Adrenal gland (tissue), 12 donors: Measurements from ENCODE around the gene ELMOD3. TPM values are rescaled to one million over a fixed set of nuclear protein-coding genes. Genes with fewer than 3 reads are reported as not detected.

Source experiments
- DNase-seq, 7 donors: peaks; one replicate each; pipeline ENCODE4 v3.0.0-alpha.2; 2019 to 2020
- H3K27ac ChIP-seq, 5 donors: fragments of 200-600 bp; sonication (generic) in 4 of 5; 1 replicate in 3 of 5; 2 replicates in 2 of 5; pipeline versions ENCODE4 v1.5.1 to v1.8.0; 2016 to 2020; ENCODE audit warnings: mild to moderate bottlenecking in 1 of 5
- H3K27me3 ChIP-seq: fragments of 200-600 bp; 2 replicates; pipeline ENCODE4 v1.8.0; 2021
- H3K36me3 ChIP-seq, 2 donors: fragments of 200-600 bp; replicated peaks in 1 of 2; 1 replicate in 1 of 2; 2 replicates in 1 of 2; pipeline versions ENCODE4 v1.5.1 to v1.8.0; 2018 to 2022
- H3K4me1 ChIP-seq, 2 donors: fragments of 200-600 bp; replicated peaks in 1 of 2; 1 replicate in 1 of 2; 2 replicates in 1 of 2; pipeline versions ENCODE4 v1.5.1 to v1.8.0; 2018 to 2021
- H3K4me3 ChIP-seq, 4 donors: fragments of 200-600 bp; sonication (generic) in 3 of 4; one replicate each; pipeline ENCODE4 v1.5.1; 2016 to 2018
- H3K9me3 ChIP-seq, 3 donors: fragments of 200-600 bp; sonication (generic) in 1 of 3; replicated peaks in 1 of 3; 1 replicate in 2 of 3; 2 replicates in 1 of 3; pipeline versions ENCODE4 v1.5.1 to v1.8.0; 2016 to 2021
- POLR2A ChIP-seq, 2 donors: fragments of 450-650 bp; IDR thresholded peaks; one replicate each; pipeline ENCODE4 v1.6.1; 2017; ENCODE audit warnings: antibody characterized with exemption in 2 of 2, mild to moderate bottlenecking in 2 of 2, moderate library complexity in 1 of 2
- WGBS, 4 donors: extraction: QIAGEN DNeasy Blood & Tissue Kit in 2 of 4; methylation state at CpG; one replicate each; pipeline versions ENCODE4 v1.1.5 to v1.1.7; 2013 to 2017; 5-methylcytosine and 5-hydroxymethylcytosine counted together
- intact Hi-C, 2 donors: fragments of 100-400 bp; cut with DNase I; formaldehyde crosslinking; loops; one replicate each; pipeline versions ENCODE4 v1.14.1 to v1.15.0; 2022 to 2023
- polyA plus RNA-seq, 3 donors: library from polyadenylated mRNA; stranded (reverse); fragments of 200-250 nt in 2 of 3; fragments of 350-450 nt in 1 of 3; fragmentation: Illumina TruSeq in 1 of 3; extraction: RNeasy Lipid Tissue Mini Kit (QIAGEN cat#74804) in 1 of 3; gene quantifications; one replicate each; pipeline ENCODE4 v1.2.3, GENCODE V29; 2013 to 2014
- total RNA-seq, 9 donors: library from RNA; depleted of rRNA in 4 of 9; stranded (reverse); fragments of >200 nt in 4 of 9; fragments of 120-200 nt in 1 of 9; fragmentation: NEBNext Ultra II Directional in 1 of 9; extraction: Animal tissue kit (Norgen Biotek cat#: 25700) in 1 of 9; gene quantifications; one replicate each; pipeline versions ENCODE4 v1.1.0 to v1.2.4, GENCODE V29; 2013 to 2023
- TF ChIP-seq, protein P1 (sequence below), 6 experiments: fragments of 450-650 bp in 4 of 6; fragments of 200-600 bp in 2 of 6; sonication (generic) in 1 of 6; IDR thresholded peaks; 1 replicate in 5 of 6; 2 replicates in 1 of 6; pipeline versions ENCODE4 v1.5.1 to v1.8.0; 2016 to 2021; ENCODE audit warnings: antibody characterized with exemption in 6 of 6, mild to moderate bottlenecking in 2 of 6, moderate library complexity in 1 of 6
- donor health status: healthy with polysubstance abuse.
- donor health status: Bipolar disorder and iron deficiency.
- donor health status: DM: yes; HTN: yes; CAD: no.
- donor health status: DM: no; HTN: no; CAD: no.
- donor health status: DM: no; HTN: no; CAD: no.
- donor health status: DM: yes; HTN: yes; CAD: no.

ELMOD3 gene
- total and polyA plus RNA-seq, 12 donors, result 12.3 to 69.0 (median 27.3) TPM

DNA sequence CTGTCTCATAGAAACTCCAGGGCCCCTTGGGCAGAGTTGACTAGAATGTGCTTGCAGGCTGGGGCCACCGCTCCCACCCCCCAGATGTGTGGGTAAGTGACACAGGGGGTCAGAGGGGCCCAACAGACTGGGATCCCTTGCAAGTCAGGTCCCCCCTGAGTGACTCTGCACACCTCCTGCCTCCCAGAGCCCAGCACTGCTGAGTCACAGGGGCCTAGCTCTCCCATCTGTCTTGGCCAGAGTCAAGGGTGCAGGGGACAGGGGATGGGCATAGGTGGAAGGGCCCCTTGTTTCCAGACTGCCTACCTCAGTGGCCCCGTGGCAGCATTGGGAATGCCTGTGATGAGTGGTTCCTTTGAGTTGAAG is 75.3 kb downstream of the ELMOD3 start:
- WGBS, 4 donors, result 80 to 92% (median 89%) methylated on average over 1 to 2 of the region's 2 CpGs
- intact Hi-C loops, result no loop called here
- Histone ChIP-seq H3K27me3 (no peaks in the 10 kb centered on the region), H3K9me3 (no peaks in the 10 kb centered on the region), H3K4me1 (peaks cover 10 to 11% of the 10 kb centered on the region in 2 donors), H3K36me3 (no peaks in the 10 kb centered on the region), H3K4me3 (no peak overlapping the region), H3K27ac (no peak overlapping the region)
- TF ChIP-seq POLR2A (IDR thresholded peaks at IDR 0.05), result no peak
- TF ChIP-seq, protein P1, sequence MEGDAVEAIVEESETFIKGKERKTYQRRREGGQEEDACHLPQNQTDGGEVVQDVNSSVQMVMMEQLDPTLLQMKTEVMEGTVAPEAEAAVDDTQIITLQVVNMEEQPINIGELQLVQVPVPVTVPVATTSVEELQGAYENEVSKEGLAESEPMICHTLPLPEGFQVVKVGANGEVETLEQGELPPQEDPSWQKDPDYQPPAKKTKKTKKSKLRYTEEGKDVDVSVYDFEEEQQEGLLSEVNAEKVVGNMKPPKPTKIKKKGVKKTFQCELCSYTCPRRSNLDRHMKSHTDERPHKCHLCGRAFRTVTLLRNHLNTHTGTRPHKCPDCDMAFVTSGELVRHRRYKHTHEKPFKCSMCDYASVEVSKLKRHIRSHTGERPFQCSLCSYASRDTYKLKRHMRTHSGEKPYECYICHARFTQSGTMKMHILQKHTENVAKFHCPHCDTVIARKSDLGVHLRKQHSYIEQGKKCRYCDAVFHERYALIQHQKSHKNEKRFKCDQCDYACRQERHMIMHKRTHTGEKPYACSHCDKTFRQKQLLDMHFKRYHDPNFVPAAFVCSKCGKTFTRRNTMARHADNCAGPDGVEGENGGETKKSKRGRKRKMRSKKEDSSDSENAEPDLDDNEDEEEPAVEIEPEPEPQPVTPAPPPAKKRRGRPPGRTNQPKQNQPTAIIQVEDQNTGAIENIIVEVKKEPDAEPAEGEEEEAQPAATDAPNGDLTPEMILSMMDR (IDR thresholded peaks at IDR 0.05), result no peak
- DNase-seq, result no peak

DNA sequence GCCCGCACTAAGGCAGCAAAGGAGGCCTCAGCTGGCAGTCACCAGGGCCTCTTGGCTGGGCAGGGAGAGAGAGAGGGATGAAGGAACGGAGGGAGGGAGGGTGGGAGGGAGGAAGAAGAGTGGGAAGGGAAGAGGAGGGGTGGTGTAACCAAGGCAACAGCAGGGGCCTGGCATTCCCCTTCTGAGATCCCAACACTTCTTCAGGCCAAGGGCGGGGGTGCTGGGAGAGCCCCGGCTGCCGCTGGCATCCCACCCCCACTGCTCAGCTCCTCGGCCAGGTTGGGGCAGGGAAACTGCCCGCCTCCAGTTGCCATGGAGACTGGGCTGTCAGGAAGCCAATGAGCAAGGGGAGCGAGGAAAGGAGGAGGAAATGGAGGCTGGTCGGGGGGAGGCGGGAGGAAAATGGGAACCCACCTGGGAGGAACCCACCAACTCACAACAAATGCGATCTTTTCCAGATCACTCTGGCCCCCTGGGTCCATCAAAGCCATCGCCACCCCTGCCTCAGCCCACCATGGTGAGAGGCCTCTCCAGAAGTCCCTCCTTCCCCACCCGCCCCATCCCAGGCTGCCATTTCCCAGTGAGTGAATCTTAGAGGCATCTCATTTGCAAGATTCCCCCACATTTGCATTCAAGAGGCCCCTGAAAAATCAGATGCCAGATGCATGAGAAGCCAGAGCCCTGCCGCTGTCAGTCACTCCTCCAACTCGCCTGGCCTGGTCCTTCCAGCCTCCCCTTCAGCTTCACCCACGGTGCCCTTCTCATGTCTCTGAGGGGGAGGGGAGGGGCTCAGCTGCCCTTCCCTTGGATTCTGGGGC is 76.4 kb downstream of the ELMOD3 start:
- Histone ChIP-seq H3K36me3 (no peaks in the 10 kb centered on the region), H3K4me1 (peaks cover 10 to 11% of the 10 kb centered on the region in 2 donors), H3K9me3 (no peaks in the 10 kb centered on the region), H3K4me3 (no peak overlapping the region), H3K27me3 (no peaks in the 10 kb centered on the region), H3K27ac (peak overlapping the region in 1 of 5 donors; percentile 47)
- WGBS, 4 donors, result 78 to 86% (median 84%) methylated on average over 13 to 16 of the region's 16 CpGs
- intact Hi-C loops, result no loop called here
- TF ChIP-seq, protein P1 (IDR thresholded peaks at IDR 0.05), result no peak
- TF ChIP-seq POLR2A (IDR thresholded peaks at IDR 0.05), result no peak
- DNase-seq, result peak in 1 of 7 donors; percentile 87

DNA sequence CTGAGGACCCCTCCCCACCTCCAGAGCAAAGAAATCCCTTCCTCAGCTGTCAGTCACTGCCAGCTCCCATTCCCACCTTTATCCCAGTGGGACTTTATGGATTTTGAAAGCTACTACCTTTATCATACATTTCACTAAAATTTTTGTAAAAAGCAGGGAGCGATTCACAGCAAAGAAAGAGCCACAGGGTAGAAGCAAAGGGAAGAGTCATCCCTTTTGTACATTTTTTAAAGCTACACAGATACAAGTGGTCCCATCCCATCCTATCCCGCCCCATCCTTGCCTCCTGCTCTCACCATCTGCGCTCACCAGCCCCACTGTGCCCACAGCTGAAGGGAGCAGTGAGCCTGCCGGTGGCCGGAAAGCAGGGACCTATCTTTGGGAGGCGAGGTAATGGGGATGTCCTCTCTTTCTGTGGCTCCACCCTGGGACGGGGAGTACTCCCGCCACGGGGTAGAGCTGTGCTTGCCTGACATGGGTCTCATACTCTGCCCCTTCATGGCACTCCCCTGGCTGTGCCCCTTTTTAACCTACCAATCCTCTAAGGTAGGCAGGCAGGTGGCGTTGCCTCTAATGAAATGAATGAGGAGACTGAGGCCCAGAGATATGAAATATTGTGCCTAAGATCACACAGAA is 77.1 kb downstream of the ELMOD3 start:
- intact Hi-C loops, result no loop called here
- Histone ChIP-seq H3K36me3 (no peaks in the 10 kb centered on the region), H3K27ac (peak overlapping the region in 1 of 5 donors; percentile 47), H3K4me1 (peaks cover 14 to 16% of the 10 kb centered on the region in 2 donors), H3K27me3 (no peaks in the 10 kb centered on the region), H3K4me3 (no peak overlapping the region), H3K9me3 (no peaks in the 10 kb centered on the region)
- TF ChIP-seq, protein P1 (IDR thresholded peaks at IDR 0.05), result no peak
- no peak for TF ChIP-seq POLR2A (IDR thresholded peaks at IDR 0.05)
- WGBS, 4 donors, result 88 to 93% (median 88%) methylated on average over 9 to 10 of the region's 10 CpGs
- no peak for DNase-seq

DNA sequence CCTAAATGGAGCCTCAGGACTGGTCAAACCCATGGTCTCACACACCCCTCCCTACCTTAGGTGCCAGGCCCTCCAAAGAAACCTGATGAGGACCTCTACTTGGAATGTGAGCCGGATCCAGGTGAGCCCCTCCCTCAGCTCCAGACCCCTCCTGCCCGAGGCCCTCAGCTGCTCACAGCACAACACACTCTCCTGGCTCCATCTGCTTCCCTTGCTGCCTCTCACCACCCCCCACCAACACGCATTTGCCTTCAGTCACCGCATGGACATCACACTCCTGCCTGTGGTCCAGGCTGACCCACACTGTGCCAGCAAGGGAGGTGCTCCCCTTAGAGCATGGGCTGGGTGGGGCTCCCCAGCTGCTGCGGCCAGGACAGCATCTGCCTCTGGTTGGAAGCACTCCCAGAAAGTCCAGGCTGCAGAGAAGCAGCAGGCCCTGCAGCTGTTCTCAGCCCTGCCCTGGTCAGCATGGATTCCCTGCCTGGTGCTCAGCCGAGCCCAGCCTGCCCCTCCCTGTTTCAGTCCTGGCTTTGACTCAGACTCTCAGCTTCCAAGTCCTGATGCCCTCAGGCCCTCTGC is 79.0 kb downstream of the ELMOD3 start:
- TF ChIP-seq, protein P1 (IDR thresholded peaks at IDR 0.05), result no peak
- TF ChIP-seq POLR2A (IDR thresholded peaks at IDR 0.05), result peak in 1 of 2 donors; percentile 25
- intact Hi-C loops, result no loop called here
- peak in 6 of 7 donors; percentile 64 to 94 (median 76) for DNase-seq
- Histone ChIP-seq H3K27ac (peak overlapping the region in 2 of 5 donors; percentile 26 to 98), H3K4me3 (no peak overlapping the region), H3K4me1 (peaks cover 32% of the 10 kb centered on the region in 2 donors), H3K36me3 (no peaks in the 10 kb centered on the region), H3K9me3 (no peaks in the 10 kb centered on the region), H3K27me3 (no peaks in the 10 kb centered on the region)
- 53 to 82% (median 62%) methylated on average over 2 to 6 of the region's 6 CpGs for WGBS, 4 donors
